Measurements from ENCODE around the gene RECK.

Gene RECK

DNA sequence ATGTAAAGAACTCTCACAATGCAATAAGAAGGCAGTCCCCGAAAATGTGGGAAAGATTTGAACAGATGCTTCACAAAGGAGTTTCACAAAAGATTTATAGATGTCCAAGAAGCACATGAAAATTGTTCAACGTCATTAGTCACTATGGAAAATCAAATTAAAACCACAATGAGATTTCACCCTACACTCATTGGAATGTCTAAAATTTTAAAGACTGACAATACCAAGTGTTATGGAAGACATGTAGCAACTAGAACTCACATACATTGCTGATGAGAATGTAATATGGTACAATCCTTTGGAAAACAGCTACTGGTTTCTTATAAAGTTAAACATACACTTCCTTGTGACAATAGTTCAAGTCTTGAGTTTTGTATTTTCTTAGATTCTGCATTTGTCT, 11.0 kb upstream of the RECK start:
- DNase-seq = no peak

GRCh38 chr9:36029202-36029601, 7.5 kb upstream of the RECK start:
- DNase-seq = no peak

DNA sequence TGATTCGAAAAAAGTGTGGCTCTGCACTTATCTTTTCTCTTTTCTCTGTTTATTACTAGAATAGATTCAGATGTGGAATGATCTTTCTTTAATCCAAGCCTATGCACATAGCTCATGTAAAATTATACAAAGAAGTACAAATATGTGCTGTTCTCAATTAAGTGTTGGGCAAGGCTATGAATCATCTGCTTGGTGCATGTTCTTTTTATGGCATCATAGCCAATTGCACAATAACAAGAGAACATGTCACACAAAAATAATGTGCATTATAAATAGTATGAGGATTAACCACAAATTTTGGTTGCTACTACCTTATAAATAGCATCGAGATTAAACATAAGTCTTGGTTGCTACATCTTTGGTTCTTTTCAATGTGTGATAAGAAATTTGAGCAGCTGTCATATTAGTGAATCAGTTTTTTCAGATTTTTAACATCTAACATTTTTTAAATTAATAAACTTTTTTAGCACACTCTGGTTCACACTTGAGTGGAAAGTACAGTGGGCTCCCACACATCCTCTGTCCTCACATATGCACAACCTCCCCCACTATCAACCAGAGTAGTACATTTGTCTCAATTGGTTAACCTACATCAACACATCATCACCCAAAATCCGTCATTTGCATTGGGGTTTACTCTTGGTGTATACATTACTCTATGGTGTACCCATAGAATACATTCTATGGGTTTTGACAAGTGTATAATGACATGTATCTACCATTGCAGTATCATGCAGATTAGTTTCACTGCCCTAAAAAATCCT, 6.8 kb upstream of the RECK start:
- no peak for DNase-seq

DNA sequence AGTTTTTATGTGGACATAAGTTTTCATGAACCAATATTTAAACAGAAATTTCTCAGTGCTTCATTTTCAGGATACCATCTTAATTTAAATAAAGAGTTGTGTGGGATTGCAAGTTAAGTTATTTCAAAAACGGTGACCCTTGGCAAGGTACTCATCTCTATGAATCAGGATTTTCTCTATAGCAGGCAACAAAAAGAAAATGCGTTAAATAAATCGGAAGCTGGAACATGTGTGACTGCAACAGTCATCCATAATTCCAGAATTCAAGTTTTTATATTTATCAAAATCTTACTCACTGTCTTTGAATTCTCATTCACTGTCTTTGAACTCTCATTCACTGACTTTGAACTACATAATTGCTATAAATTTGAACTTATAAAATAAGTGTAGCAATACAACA, 5.8 kb upstream of the RECK start:
- no peak for DNase-seq

DNA sequence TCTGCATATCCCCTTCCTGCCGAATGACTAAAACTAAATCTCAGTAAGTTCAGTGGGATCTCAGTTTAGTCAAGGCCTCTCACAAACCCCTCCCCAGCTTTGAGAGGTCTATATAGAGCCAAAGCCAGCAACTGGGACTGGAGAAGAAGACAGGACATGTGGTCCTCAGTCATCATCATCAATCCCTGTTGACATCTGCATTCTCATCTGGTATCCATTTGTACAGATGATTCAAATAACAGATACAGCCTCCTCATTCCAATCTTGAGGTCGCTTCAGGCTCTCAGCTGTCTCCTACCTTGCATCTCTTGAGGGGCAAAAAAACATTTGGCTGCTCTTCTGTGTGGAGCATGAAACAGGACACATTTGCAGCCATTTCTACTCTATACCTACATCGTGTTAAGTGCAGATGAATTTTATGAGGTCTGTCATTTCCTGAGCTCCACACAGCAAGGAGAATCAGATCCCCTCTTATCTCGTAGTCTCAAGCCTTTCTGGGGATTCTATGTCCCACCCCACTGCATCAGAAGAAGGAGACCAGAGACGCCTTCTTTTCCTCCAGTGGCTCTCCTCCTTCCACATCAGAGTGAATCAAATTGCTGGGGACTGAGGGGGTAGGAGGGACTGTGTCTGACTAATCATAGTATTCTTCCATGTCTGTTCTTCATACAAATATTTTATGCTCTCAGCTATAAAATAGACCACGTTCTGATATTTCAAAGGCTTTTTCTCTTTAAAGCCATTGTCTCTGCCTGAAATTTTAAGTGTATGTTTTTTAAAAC, 4.7 kb upstream of the RECK start:
- no peak for DNase-seq

GRCh38 chr9:36033788-36034187, 2.9 kb upstream of the RECK start:
- DNase-seq = no peak

DNA sequence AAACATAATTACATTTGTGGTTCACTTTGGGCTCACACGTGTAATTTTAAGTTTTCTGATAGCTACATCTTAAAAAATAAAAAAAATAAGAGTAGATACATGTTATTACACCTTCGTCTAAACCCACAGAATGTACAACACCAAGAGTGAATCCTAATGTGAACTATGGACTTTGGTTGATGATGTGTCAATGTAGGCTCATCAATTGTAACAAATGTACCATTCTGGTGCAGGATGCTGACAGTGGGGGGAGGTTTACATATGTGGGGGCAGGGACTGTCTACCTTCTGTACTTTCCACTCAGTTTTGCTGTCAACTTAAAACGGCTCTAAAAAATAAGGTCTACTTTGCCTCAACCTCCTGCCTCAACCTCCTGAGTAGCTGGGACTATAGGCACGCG, 2.5 kb upstream of the RECK start:
- DNase-seq = no peak

- no peak for DNase-seq
Observed at GRCh38 chr9:36035006-36035405, 1.7 kb upstream of the RECK start.

DNA sequence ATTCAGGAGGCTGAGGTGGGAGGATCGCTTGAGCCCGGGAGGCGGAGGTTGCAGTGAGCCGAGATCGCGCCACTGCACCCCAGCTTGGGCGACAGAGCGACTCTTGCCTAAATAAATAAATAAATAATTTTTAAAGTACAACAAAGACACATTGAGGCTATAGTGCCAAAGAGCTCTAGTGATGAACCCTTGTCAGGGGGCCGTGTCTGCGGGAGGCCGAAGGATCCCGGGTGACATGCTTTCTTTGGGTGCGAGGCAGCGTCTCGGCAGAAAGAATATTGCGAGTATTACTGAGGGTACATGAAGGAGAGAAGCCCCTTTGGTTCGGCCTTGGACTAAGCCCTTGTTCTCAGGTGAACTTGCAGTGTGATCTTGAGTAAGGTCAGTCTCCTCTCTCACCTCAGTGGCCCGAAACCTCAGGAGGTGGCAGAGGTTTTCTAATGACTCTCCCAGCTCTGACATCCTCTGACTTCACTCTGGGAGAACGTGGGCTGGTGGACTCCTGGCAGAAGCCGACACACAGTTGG, 397 bp upstream of the RECK start:
- no peak for DNase-seq

DNA sequence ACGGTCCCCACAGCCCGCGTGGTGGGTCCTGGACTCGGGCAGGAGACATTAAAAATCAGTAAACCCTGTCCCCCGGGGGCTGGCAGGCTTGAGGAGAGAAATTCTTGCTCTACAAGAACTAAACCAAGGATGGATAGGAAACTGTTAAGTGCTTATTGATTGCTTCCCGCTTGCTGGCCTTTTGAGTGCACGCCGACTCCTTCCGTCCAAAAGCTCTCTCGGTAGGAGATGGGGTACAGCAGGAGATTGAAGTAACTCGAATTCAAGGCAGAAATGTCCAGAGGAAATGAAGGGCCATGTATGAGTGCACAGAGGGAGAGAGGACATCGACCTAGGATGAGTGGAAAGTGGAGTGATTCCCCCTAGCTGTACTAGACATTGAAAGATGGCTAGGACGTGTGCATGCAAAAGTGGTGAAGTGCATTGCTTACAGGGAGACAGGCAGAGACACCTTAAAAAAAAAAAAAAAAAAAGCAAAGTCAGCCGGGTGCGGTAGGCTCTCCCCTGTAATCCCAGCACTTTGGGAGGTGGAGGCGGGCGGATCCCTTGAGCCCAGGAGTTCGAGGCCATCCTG, 923 bp downstream of the RECK start:
- no peak for DNase-seq

- no peak for DNase-seq
Observed at GRCh38 chr9:36039121-36039520, 2.4 kb downstream of the RECK start.

DNA sequence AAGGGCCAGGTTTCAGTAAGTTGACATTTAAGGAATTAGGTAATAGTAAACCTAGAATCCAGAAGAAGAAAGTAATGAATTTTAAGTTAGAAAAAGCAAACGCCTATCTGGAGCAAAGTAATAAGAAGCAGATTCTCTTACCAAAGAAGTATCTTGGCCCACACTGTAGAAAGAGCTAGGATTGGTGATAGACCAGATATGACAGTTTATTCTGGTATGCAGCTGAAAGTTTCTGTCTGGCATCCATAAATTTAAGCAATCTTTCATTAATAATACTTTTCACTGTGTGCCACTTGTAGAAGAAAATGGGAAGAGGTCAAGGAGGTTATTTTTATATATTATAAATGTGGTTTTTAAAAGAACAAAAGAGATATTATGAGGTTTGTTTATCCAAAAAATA, 3.0 kb downstream of the RECK start:
- DNase-seq = no peak

- no peak for DNase-seq
Observed at GRCh38 chr9:36040271-36040925, 3.7 kb downstream of the RECK start.

DNA sequence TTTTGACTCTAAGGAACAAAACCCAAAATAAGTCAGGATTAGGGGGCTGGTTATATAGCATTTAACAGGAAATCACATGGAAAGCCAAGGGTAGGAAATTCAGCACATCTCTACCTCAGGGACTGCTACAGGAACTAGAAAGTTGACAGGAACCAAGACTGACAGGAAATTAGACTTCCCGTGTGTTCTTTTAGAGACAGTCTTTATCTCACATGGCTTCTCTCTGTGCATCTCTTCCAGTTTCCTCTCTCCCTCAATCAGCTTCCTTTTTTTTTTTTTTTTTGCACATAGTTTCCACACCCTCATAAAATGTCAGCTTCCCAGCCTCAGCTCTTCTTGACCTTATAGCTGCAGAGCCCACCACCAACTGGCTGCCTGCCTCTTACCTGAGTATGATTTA, 4.8 kb downstream of the RECK start:
- no peak for DNase-seq

- no peak for DNase-seq
Observed at GRCh38 chr9:36045610-36046009, 8.9 kb downstream of the RECK start.

DNA sequence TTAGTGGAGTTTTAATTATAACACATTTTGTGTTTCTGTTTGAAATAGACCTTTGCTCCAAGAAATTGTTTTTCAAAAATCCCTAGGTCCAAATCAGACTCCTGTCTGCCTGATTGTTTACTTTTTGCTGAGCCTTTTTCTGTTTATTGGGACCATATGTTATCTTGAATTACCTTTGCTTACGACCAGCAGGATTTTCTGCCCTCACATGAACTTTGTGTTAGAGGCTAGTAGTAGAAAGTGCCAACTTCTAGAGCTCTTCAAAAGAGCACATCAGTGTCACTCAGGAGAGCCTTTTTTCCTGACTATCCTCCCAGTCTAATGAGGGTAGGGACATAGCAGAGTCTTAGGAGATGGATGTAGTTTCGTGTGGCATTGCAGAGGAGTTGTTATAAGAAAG, 10.2 kb downstream of the RECK start:
- no peak for DNase-seq

GRCh38 chr9:36049408-36049807, 12.7 kb downstream of the RECK start:
- DNase-seq = no peak

DNA sequence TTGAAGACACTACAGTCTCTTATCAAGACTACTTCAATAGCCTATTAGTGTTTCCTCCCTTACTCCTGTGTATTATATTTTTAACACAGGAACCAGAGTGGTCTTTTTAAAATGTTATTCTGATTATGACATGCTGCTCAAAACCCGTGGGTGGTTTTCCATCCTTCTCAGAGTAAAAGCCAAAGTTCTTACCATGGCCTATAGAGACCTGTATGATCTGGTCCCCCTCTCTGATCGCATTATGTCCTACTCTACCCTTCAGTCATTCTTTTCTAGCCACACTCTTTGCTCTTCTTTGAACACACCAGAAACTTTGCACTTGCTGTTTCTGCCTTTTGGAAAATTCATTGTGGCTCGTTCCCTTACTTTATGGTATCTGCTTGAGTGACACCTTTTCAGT, 13.8 kb downstream of the RECK start:
- no peak for DNase-seq

- DNase-seq = no peak
Observed at GRCh38 chr9:36051317-36051716, 14.6 kb downstream of the RECK start.

GRCh38 chr9:36053971-36054370, 17.3 kb downstream of the RECK start:
- no peak for DNase-seq

DNA sequence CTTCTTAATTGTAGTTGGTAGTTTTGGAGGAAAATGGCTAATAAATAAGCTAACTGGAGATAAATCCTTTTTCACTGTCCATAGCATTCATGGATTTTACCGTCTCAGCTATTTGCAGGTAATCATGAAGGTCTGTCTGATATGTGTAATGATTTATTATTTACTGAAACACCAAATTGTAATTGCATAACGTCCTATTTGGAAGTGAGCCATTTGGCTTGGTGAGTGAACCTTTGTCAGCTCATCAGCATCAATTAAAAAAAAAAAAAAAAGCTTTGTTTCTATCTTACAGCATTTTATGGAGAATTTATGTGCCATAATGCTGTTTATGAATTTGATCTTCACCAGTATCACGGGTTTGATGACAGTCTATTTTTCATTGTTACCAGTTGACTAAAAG, 20.2 kb downstream of the RECK start:
- no peak for DNase-seq

- no peak for DNase-seq
Observed at GRCh38 chr9:36063804-36064447, 27.2 kb downstream of the RECK start.

DNA sequence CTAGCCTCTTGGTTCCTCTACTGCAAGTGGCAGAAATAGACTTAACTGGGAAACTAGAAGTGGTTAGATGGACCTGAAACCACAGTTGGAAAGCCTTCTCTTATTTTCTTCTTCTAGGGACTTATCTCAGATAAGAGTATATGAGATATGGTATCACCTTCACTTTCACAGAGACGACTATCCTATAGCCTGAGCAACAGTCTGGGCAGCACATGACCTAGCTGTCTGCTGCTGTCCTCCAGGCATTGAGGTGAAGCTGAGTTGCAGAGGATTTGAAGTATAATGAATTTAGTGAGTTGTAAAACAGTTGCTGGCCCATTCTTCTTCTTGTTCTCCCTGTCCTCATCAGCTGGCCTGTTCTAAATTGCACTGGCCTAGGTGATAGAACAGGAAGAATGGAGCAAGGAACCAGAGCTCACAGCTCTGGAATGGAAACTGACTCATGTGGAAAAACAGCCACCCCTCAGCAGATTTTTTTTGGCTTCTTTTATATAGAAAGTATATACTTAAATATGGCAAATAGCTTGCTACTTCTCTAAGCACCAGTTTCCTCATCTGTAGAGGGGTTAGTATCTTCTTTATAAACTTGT, 27.8 kb downstream of the RECK start:
- no peak for DNase-seq
